SK-N-MC (cell line): Measurements from ENCODE around the gene DUSP2.
A peak's percentile ranks its signal among the peaks of the same experiment; 100 is the strongest.

ENCODE experiments used
- DNase-seq: peaks from one replicate; pipeline ENCODE4 v3.0.0-alpha.2; 2011; ENCODE audit warnings: low read depth, low spot score
- H3K27ac ChIP-seq: fragments of 200-600 bp; sonication (generic); 2 replicates; pipeline ENCODE4 v1.5.1; 2016; ENCODE audit warnings: mixed run types
- H3K36me3 ChIP-seq: fragments of 200-600 bp; sonication (generic); 2 replicates; pipeline ENCODE4 v1.6.1; 2017; ENCODE audit warnings: antibody characterized with exemption, low read length, mixed read lengths; ENCODE audit not compliant: insufficient read depth
- H3K4me3 ChIP-seq: fragments of 200-600 bp; sonication (generic); 2 replicates; pipeline ENCODE4 v1.5.1; 2016
- H3K9ac ChIP-seq: fragments of 200-600 bp; sonication (generic); 2 replicates; pipeline ENCODE4 v1.8.0; 2017; ENCODE audit warnings: mixed run types, mixed read lengths; ENCODE audit not compliant: insufficient read length
- H3K9me3 ChIP-seq: fragments of 200-600 bp; sonication (generic); 2 replicates; pipeline ENCODE4 v1.6.1; 2017; ENCODE audit warnings: low read depth, mild to moderate bottlenecking, antibody characterized with exemption, low read length, moderate library complexity, mixed read lengths
- EZH2 ChIP-seq: fragments of 200-600 bp; sonication (generic); IDR thresholded peaks from one replicate; pipeline ENCODE4 v1.6.1; 2017; ENCODE audit warnings: antibody characterized with exemption
- FOXP2 ChIP-seq: optimal IDR thresholded peaks from 2 replicates; pipeline ENCODE3; 2011; ENCODE audit warnings: mild to moderate bottlenecking, moderate library complexity; ENCODE audit not compliant: insufficient read depth; ENCODE audit errors: extremely low read length, control extremely low read depth
- POLR2AphosphoS5 ChIP-seq: IDR thresholded peaks from 2 replicates; pipeline ENCODE4 v1.6.1; 2012; ENCODE audit warnings: mild to moderate bottlenecking, low read depth, low read length, borderline replicate concordance

Gene DUSP2, protein sequence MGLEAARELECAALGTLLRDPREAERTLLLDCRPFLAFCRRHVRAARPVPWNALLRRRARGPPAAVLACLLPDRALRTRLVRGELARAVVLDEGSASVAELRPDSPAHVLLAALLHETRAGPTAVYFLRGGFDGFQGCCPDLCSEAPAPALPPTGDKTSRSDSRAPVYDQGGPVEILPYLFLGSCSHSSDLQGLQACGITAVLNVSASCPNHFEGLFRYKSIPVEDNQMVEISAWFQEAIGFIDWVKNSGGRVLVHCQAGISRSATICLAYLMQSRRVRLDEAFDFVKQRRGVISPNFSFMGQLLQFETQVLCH

DNA sequence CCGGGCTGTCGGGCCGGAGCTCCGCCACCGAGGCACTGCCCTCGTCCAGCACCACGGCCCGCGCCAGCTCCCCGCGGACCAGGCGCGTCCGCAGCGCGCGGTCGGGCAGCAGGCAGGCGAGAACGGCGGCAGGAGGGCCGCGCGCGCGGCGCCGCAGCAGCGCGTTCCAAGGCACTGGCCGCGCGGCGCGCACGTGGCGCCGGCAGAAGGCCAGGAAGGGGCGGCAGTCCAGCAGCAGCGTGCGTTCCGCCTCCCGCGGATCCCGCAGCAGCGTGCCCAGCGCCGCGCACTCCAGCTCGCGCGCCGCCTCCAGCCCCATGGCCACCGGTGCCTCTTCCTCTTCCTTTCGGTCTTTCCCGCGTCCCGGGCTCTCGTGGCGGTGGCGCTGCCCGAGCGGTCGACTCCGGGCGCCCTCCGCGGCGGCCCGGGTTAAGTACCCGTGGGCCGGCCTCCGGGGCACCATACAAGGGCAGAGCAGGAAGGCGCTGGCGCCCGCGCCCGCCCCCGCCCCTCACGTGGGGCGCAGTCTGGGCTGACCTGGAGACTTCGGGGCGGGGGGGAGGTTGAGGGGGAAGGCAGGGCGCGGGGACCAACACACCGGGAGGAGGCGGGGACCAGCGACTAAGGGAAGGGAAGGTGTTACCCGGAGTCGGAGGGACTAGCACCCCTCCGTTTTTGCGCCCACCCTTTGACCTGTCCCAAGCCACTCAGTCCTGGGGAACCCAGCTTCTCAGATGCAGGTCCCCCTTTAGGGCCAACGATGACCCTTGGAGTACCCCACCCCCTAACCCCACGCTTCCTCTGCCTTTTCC is at the start of gene DUSP2:
Gene DUSP2 (minus strand): TSS at position 405 of the 812 bp plus-strand sequence. CDS start 86 bp downstream, at position 319.
- no peak within 1 kb of the TSS for H3K9ac ChIP-seq

GRCh38 chr2:96191937-96192670 is 46.9 kb upstream of the DUSP2 start:
- no peak overlapping the region for H3K4me3 ChIP-seq
- no peaks in the 10 kb centered on the region for H3K9me3 ChIP-seq
- no peak overlapping the region for H3K27ac ChIP-seq
- DNase-seq: no peak
- TF ChIP-seq EZH2: no peak
- H3K36me3 ChIP-seq: peaks cover 75% of the 10 kb centered on the region
- no peak overlapping the region for H3K9ac ChIP-seq

More for the DNA sequence above, at the start of gene DUSP2:
- Histone ChIP-seq H3K4me3 (no peak within 1 kb of the TSS), H3K27ac (no peak within 1 kb of the TSS), H3K9me3 (no peaks in the 10 kb centered on the region), H3K36me3 (no peaks in the 10 kb centered on the region)
- TF ChIP-seq FOXP2 (no peak), EZH2 (no peak), POLR2AphosphoS5 (peak; percentile 94)
- no peak for DNase-seq

GRCh38 chr2:96188821-96189526 is 43.7 kb upstream of the DUSP2 start:
- H3K9me3 ChIP-seq: no peaks in the 10 kb centered on the region
- no peak for DNase-seq
- H3K27ac ChIP-seq: no peak overlapping the region
- no peak overlapping the region for H3K4me3 ChIP-seq
- TF ChIP-seq POLR2AphosphoS5: no peak
- TF ChIP-seq EZH2: no peak
- TF ChIP-seq FOXP2: no peak
- H3K9ac ChIP-seq: no peak overlapping the region
- peaks cover 88% of the 10 kb centered on the region for H3K36me3 ChIP-seq

- Histone ChIP-seq H3K27ac (no peak overlapping the region), H3K4me3 (no peak overlapping the region), H3K9me3 (no peaks in the 10 kb centered on the region), H3K9ac (no peak overlapping the region), H3K36me3 (peaks cover 65% of the 10 kb centered on the region)
- DNase-seq: no peak
- TF ChIP-seq EZH2: no peak
- TF ChIP-seq FOXP2: no peak
- TF ChIP-seq POLR2AphosphoS5: no peak
Observed at GRCh38 chr2:96186562-96186961, 41.3 kb upstream of the DUSP2 start.

DNA sequence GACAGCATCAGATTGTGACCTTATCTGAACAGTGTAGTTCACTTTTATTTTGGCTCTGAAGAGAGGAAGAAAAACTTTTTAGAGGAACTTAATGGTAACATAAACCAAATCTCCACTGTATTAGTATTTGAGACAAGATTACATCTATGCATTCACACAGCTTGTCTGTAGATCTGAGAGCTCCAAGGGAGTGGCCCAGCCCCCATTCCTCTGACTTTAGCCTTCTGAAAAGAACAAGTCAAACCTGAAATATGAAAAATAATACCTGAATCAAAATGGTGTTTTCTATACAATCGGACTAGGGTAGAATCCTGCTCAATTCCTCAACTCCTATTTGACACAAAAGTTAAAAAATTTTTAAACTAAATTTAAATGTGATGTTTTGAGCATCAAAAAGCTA is 40.3 kb upstream of the DUSP2 start:
- TF ChIP-seq FOXP2: no peak
- no peak for TF ChIP-seq EZH2
- TF ChIP-seq POLR2AphosphoS5: no peak
- Histone ChIP-seq H3K4me3 (no peak overlapping the region), H3K36me3 (peaks cover 55% of the 10 kb centered on the region)

GRCh38 chr2:96184989-96185388 is 39.7 kb upstream of the DUSP2 start:
- H3K27ac ChIP-seq: no peak overlapping the region
- no peak overlapping the region for H3K4me3 ChIP-seq
- H3K9ac ChIP-seq: no peak overlapping the region
- no peaks in the 10 kb centered on the region for H3K9me3 ChIP-seq
- peaks cover 50% of the 10 kb centered on the region for H3K36me3 ChIP-seq
- TF ChIP-seq POLR2AphosphoS5: no peak
- no peak for TF ChIP-seq EZH2
- no peak for DNase-seq

More for the DNA sequence above, 40.3 kb upstream of the DUSP2 start:
- no peaks in the 10 kb centered on the region for H3K9me3 ChIP-seq
- H3K27ac ChIP-seq: no peak overlapping the region
- no peak for DNase-seq
- H3K9ac ChIP-seq: no peak overlapping the region

- Histone ChIP-seq H3K36me3 (peaks cover 43% of the 10 kb centered on the region), H3K9me3 (no peaks in the 10 kb centered on the region)
Observed at GRCh38 chr2:96184188-96184587, 38.9 kb upstream of the DUSP2 start.

GRCh38 chr2:96181529-96181928 is 36.3 kb upstream of the DUSP2 start:
- Histone ChIP-seq H3K4me3 (no peak overlapping the region), H3K9me3 (no peaks in the 10 kb centered on the region), H3K27ac (no peak overlapping the region), H3K9ac (no peak overlapping the region), H3K36me3 (peaks cover 27% of the 10 kb centered on the region)
- DNase-seq: no peak
- TF ChIP-seq FOXP2: no peak
- TF ChIP-seq POLR2AphosphoS5: no peak
- TF ChIP-seq EZH2: no peak

More at GRCh38 chr2:96184188-96184587, 38.9 kb upstream of the DUSP2 start:
- Histone ChIP-seq H3K4me3 (no peak overlapping the region), H3K27ac (no peak overlapping the region), H3K9ac (no peak overlapping the region)
- no peak for TF ChIP-seq POLR2AphosphoS5
- no peak for TF ChIP-seq FOXP2
- TF ChIP-seq EZH2: no peak
- no peak for DNase-seq
